ENCODE data around the gene INTS2.

GRCh38 chr17:61872099-61872498 is 55.7 kb downstream of the INTS2 start:
- TF ChIP-seq CTCF (IDR thresholded peaks at IDR 0.05; ENCODE audit: borderline replicate concordance, extremely low read depth, low read length, poor library complexity, severe bottlenecking): no peak
- TF ChIP-seq EZH2 (IDR thresholded peaks at IDR 0.05; ENCODE audit: borderline replicate concordance, low read depth, low read length, severe bottlenecking): no peak
